GM21381 (cell line): Measurements from ENCODE around the gene LEMD1.
"Not testable (repeated sequence)": the region's sequence is repeated elsewhere in the genome, so short reads cannot be mapped to it uniquely, and the experiment has no call there.

Source experiments
- ATAC-seq: cut with Tn5 transposase; IDR thresholded peaks from one replicate; pipeline ENCODE4 v1.9.1; 2021; ENCODE audit warnings: mild to moderate bottlenecking, moderate library complexity; ENCODE audit not compliant: unreplicated experiment

Gene LEMD1

DNA sequence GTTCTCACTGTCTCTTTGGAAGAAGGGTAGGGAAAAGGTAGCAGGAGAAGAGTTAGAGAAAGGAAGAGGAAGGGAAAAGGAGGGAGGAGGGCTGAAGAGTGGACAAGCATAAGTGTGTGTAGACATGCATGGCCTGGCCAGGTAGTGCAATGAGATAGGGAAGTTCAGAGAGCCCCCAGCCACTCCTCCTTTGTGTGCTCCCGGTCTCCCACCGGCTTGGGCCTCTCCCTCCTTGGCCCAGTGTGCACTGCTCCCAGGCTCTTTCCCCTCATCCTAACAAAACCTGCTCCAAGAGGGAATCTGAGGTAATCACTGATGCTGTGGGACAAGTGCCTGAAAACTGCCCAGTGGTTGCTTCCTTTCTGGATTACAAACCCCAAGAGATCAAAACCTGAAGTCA is 10.3 kb upstream of the LEMD1 start:
- ATAC-seq, result no peak

DNA sequence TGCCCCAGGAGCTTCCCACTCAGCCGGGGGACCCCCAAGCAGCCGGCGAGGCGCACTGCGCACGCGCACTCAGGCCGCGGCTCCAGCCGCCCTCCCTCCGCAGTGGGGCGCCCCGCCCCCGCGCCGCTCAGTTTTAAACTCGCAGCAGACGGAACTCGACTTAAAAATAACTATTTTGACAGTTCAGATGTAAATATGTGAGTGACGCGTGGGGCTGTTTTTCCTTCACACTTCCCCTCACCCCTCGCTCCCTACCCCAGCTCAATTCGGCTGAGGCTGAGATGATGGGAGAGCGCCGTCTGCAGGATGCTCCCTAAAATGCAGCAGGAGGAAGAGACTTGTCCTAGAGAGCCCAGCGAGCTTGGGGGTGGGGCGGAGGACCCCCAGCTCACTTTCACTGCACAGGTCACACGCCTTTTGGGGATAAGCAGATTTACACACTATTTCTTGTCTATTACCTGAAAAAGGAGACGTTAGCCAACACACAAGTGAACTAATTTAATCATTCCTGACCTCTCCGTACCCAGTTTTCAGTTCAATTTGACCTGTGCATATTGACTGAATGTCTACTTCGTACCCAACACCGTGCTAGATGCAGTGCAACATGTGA is 8.9 kb upstream of the LEMD1 start:
- ATAC-seq, result no peak

- ATAC-seq, result no peak
Measured at GRCh38 chr1:205429762-205430695, 8.2 kb upstream of the LEMD1 start.

DNA sequence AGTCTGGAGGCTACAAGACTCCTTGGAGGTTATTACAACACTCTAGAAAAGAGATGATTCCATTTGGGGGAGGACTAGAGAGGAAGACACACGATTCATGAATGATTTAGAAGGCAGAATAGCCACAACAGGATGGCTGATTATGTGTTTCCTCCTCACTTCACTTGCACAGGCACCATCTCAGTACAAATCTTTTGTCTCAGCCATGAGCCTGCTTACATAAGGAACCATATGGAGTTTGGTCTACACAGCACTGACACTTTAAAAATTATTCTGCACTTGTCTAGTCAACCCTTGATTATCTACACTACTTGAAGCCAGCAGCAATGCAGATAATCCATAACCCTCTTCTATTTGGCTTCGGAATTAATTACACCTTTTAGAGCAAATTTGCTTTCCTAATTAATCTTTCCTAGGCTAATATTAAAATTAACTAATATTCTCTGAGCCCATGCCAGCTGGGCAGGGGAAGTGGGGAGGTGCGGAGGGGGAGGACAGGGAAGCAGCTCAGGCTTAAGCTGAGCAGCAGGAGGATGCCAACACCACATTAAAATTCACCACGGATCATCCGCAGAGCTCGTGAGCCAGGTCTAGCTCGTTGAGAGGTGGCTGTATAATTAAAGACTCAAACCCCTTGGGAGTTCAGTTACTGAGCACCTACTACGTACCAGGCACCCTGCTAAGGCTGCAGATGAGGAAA is 3.2 kb upstream of the LEMD1 start:
- no peak for ATAC-seq

GRCh38 chr1:205423814-205424399 is 2.1 kb upstream of the LEMD1 start:
- ATAC-seq, result no peak

DNA sequence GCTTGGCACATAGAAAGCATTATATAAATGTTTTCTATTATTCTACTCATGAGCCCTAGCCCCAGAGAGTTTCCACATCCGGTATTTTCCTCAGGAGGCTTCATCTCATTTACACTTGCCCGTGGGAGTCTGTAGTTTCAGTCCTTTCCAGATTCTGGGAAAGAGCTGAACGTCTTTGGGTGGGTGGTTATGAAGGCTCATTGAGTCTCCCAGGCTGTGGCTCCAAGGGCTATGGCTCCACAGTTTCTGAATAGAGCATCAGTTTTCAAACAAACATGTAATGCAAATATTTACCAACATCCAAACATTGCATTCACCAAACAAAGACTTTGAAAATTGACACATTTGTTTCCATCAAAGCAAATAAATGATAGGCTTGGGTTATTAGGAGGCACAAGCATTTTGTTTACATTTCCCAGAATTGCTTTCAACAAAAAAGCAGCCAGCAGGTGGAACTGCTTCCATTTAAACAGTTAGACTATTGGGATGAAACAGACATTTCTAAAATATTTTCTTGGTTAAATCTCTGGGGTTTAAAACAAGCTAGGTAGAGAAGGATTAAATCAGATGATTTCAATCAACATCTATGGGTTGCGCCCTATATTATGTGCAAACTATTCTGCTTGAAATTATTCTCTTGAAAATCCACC is 1.3 kb upstream of the LEMD1 start:
- no peak for ATAC-seq

DNA sequence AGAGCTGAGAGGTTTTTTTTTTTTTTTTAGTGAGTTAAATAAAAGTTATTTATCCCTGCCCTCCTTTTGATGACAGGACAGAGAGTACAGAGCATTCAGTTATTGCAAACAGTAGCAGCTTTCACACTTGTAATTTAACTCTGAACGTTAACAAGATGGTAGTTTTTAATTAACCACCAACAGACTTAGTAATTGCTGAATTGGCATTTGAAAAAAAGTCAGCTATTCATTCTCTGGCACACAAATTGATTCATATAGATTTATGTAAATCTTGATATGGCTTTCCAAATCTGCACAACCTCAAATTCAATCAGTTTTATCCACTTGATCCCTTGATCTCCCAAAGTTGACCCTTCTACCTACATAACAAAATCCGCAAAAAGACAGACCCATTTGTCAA is 918 bp downstream of the LEMD1 start:
- no peak for ATAC-seq

DNA sequence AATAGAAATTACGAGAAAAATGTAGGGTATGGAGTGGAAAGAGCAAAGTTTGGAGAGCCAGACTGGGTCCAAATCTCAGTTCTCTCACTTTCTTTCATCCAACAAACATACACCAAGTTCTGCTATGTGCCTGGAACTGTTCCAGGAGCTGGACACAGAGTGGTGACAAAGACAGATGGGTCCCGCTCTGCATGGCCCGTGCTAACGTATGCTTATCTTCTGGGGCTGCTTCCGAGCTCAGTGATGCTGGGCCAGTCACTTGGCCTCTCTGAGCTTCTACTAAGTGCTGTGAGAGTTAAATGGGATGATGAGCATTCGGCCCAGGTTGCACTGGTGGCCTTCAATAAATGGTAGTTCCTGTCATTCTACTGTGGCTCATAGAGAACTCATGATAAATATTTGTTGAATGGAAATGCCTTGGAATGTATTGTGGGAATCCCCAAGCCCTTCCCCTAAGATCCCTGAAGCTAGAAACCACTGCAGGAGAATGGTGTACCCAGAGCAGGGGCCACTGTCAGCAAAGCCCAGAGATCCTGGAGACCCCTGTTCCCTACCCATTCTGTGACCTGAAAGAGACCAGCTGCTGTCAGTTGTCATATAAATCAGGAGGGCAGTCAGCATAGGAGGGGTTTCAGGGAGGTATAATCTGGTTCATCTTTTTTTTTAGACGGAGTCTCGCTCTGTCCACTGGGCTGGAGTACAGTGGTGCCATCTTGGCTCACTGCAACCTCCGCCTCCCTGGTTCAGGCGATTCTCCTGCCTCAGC is 3.8 kb downstream of the LEMD1 start:
- no peak for ATAC-seq

DNA sequence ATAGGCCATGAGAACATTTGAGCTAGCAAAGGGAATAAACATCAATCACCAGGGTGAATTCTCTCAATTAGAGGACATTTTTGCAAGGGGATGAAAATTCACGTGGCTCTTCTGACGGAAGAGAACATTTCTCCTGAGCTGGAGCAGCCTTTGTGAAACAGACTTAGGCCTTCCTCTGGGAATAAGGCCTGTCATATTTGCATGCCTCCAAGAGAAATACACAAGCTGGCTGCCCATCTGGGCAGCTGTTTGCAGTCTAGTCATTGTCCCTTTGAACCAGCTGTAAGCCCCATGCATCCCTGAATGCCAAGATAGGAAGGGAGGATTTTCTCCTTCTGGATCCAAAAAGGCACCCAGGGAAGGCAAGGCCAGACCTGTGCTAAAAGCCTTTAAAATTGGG is 5.5 kb downstream of the LEMD1 start:
- ATAC-seq, result no peak

- ATAC-seq, result no peak
Measured at GRCh38 chr1:205410581-205411298, 11.1 kb downstream of the LEMD1 start.

DNA sequence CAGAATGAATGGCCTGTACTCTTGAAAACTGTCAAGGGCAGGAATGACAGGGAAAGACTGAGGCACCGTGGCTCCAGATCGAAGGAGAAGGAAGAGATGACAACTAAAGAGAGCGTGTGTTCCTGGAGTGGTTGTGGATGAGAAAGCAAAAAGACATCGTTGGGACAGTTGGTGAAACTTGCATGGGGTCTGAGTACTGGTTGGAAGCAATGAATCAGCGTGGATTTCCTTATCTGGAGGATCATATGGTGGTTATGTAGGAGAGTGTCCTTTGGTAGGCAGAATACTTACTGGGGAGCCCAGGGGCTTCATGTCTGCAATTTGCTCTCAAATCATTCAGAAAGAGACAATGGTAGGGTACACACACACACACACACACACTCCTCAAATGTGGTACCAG is 13.9 kb downstream of the LEMD1 start:
- ATAC-seq, result no peak

- not testable (repeated sequence) for ATAC-seq
Measured at GRCh38 chr1:205406252-205406651, 15.6 kb downstream of the LEMD1 start.

GRCh38 chr1:205404484-205404883 is 17.4 kb downstream of the LEMD1 start:
- not testable (repeated sequence) for ATAC-seq

GRCh38 chr1:205398586-205398985 is 23.3 kb downstream of the LEMD1 start:
- no peak for ATAC-seq

DNA sequence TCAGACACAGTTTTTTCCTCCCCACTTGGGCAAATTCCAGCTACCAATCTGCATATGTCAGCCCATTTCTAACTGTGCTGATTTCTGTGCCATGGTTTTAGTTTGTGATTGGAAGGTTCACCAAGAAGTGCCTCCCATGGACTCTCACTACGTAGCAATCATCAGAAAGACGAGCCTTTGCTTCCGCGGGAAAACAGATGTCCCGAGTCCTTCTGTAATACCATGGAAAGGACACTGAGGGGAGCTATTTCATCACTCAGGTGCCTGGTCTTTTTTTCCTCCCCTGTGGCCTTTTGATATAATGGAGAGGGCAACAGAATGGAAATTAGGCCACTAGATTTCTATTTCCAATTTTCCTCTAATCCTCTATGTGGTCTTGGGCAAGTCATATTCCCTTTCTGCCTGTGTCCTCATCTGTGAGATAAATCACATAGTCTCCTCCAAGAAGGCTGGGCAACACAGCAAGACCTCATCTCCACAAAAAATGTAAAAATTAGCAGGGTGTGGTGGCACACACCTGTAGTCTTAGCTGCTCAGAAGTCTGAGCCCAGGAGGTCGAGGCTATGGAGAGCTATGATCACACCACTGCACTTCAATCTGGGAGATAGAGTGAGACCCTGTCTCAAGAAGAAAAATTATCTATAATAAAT is 24.8 kb downstream of the LEMD1 start:
- ATAC-seq, result no peak

GRCh38 chr1:205395616-205396015 is 26.2 kb downstream of the LEMD1 start:
- ATAC-seq, result no peak

DNA sequence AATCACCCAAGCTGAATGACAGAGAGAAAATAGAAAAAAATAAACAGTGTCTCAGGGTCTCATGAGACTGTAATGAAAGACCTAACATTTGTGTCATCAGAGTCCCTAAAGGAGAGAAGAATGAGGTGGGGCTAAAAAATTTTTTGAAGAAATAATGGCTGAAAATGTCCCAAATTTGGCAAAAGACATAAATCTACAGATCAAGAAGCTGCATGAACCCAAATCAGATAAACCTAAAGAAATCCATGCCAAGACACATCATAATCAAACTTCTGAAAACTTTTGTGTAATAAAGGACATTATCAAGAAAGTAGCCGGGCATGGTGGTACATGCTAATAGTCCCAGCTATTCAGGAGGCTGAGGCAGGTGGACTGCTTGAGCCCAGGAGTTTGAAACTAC is 29.2 kb downstream of the LEMD1 start:
- no peak for ATAC-seq

GRCh38 chr1:205391386-205391785 is 30.5 kb downstream of the LEMD1 start:
- ATAC-seq, result no peak

GRCh38 chr1:205387845-205388244 is 34.0 kb downstream of the LEMD1 start:
- no peak for ATAC-seq
